ENCODE measurements around the gene LRIT2.
"Not testable (repeated sequence)": the region's sequence is repeated elsewhere in the genome, so short reads cannot be mapped to it uniquely, and the experiment has no call there.

Gene LRIT2

GRCh38 chr10:84191106-84191505, 34.2 kb downstream of the LRIT2 start:
- H3K36me3 Mint-ChIP-seq (ENCODE audit: low read depth), result no peaks in the 10 kb centered on the region
- H3K27ac Mint-ChIP-seq, result no peak overlapping the region
- H3K4me1 Mint-ChIP-seq (ENCODE audit: low read depth), result peaks cover 11% of the 10 kb centered on the region
- peaks cover 19% of the 10 kb centered on the region for H3K27me3 Mint-ChIP-seq
- no peaks in the 10 kb centered on the region for H3K9me3 Mint-ChIP-seq
- H3K4me3 Mint-ChIP-seq, result no peak overlapping the region

DNA sequence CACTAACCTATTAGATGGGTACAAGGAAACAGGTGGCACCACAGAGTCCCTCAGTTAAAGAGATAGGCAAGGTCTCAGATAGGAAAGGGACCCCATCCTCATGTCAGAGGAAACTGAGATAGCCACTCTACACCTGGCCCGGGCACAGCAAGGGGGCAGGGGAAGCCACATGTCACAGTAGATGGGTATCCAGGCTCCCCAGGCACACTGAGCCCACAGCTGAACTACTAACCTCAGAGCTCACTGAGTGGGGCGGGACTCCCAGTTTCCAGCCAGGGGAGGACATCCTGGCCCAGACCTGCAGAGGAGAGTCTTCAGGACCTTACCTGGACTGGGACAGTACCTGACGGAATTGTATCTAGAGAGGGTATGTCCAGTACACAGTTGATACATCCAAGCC, 34.7 kb downstream of the LRIT2 start:
- Mint-ChIP-seq H3K4me1 (ENCODE audit: low read depth) (peaks cover 10% of the 10 kb centered on the region), H3K27ac (no peak overlapping the region), H3K9me3 (no peaks in the 10 kb centered on the region), H3K27me3 (peaks cover 15% of the 10 kb centered on the region), H3K36me3 (ENCODE audit: low read depth) (no peaks in the 10 kb centered on the region), H3K4me3 (no peak overlapping the region)

GRCh38 chr10:84188815-84189214, 36.5 kb downstream of the LRIT2 start:
- no peaks in the 10 kb centered on the region for H3K36me3 Mint-ChIP-seq (ENCODE audit: low read depth)
- no peak overlapping the region for H3K27ac Mint-ChIP-seq
- no peaks in the 10 kb centered on the region for H3K9me3 Mint-ChIP-seq
- peaks cover 6% of the 10 kb centered on the region for H3K4me1 Mint-ChIP-seq (ENCODE audit: low read depth)
- peaks cover 7% of the 10 kb centered on the region for H3K27me3 Mint-ChIP-seq
- no peak overlapping the region for H3K4me3 Mint-ChIP-seq

- no peak overlapping the region for H3K4me3 Mint-ChIP-seq
- no peaks in the 10 kb centered on the region for H3K27me3 Mint-ChIP-seq
- no peaks in the 10 kb centered on the region for H3K9me3 Mint-ChIP-seq
- H3K4me1 Mint-ChIP-seq (ENCODE audit: low read depth), result no peaks in the 10 kb centered on the region
- H3K27ac Mint-ChIP-seq, result no peak overlapping the region
- H3K36me3 Mint-ChIP-seq (ENCODE audit: low read depth), result no peaks in the 10 kb centered on the region
These were observed 39.7 kb downstream of the LRIT2 start for GRCh38 chr10:84185526-84186175.

DNA sequence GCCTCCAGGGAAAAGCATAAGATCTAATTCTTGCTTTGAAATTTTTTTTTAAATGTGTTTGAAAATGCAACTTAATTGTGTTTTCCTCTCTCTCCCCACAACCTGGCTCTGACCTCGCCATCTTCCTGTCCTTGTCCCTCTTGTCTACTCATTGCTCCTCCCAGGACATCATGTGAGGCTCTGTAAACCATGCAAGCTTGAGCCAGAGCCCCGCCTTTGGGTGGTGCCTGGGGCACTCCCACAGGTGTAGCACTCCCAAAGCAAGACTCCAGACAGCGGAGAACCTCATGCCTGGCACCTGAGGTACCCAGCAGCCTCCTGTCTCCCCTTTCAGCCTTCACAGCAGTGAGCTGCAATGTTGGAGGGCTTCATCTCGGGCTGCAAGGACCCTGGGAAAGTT, 40.8 kb downstream of the LRIT2 start:
- no peak overlapping the region for H3K4me3 Mint-ChIP-seq
- H3K9me3 Mint-ChIP-seq, result no peaks in the 10 kb centered on the region
- H3K36me3 Mint-ChIP-seq (ENCODE audit: low read depth), result no peaks in the 10 kb centered on the region
- no peaks in the 10 kb centered on the region for H3K4me1 Mint-ChIP-seq (ENCODE audit: low read depth)
- H3K27ac Mint-ChIP-seq, result no peak overlapping the region
- no peaks in the 10 kb centered on the region for H3K27me3 Mint-ChIP-seq

DNA sequence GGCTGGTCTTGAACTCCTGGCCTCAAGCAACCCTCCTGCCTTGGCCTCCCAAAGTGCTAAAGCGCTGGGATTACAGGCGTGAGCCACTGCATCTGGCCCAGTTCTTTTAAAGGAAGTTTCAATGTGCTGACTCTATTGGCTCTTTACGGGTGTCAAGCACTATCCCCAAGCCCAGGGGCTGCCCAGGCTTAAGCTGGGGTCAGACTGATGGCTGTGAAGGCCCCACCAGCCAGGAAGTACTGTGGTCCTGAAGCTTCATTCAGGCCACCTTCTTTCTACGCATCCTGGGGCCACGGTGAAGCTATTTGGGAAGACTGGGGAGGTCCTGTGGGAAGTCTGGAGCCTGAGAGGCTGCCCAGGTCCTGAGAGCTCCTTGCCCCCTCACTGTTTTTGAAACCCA, 43.7 kb downstream of the LRIT2 start:
- H3K4me1 Mint-ChIP-seq (ENCODE audit: low read depth), result peaks cover 4% of the 10 kb centered on the region
- no peak overlapping the region for H3K27ac Mint-ChIP-seq
- H3K4me3 Mint-ChIP-seq, result no peak overlapping the region
- no peaks in the 10 kb centered on the region for H3K9me3 Mint-ChIP-seq
- no peaks in the 10 kb centered on the region for H3K36me3 Mint-ChIP-seq (ENCODE audit: low read depth)
- H3K27me3 Mint-ChIP-seq, result no peaks in the 10 kb centered on the region

GRCh38 chr10:84180386-84180785, 45.0 kb downstream of the LRIT2 start:
- H3K27me3 Mint-ChIP-seq; H3K9me3 Mint-ChIP-seq; H3K36me3 Mint-ChIP-seq (ENCODE audit: low read depth); H3K4me3 Mint-ChIP-seq; H3K27ac Mint-ChIP-seq; H3K4me1 Mint-ChIP-seq (ENCODE audit: low read depth): not testable (repeated sequence)

DNA sequence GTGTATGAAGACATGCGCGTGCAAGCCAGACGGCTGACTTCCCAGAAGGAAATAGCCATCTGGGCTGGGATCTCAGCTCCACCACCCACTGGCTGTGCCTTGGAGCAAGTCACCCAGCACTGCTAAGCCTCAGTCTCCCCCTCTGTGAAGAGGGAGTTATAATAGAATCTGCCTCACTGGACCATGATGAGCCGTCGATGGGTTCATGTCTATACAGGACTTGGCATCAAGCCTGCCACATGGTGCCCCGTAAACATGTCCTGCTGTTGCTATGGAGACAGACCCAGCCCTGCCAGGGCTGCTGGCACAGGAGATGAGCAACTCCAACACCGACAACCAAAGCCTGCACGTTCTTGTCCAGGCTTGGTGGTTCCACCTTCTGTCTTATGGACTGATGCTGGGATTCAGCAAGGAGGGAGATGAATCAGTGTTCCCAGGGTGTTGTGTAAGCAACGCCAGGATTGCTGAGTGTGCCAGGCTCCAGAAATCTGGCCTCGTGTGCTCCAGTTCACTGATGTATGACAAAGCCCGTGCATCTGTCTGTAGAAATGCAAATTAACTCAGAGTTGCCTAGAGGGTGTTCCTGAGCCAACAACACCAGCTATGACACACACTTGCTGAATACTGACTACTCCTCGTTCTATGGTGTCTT, 46.2 kb downstream of the LRIT2 start:
- H3K9me3 Mint-ChIP-seq, result no peaks in the 10 kb centered on the region
- no peak overlapping the region for H3K27ac Mint-ChIP-seq

GRCh38 chr10:84178160-84178609, 47.2 kb downstream of the LRIT2 start:
- H3K9me3 Mint-ChIP-seq, result no peaks in the 10 kb centered on the region
- H3K27me3 Mint-ChIP-seq, result no peaks in the 10 kb centered on the region
- no peak overlapping the region for H3K27ac Mint-ChIP-seq
- H3K4me1 Mint-ChIP-seq (ENCODE audit: low read depth), result peaks cover 6% of the 10 kb centered on the region
- H3K36me3 Mint-ChIP-seq (ENCODE audit: low read depth), result no peaks in the 10 kb centered on the region
- H3K4me3 Mint-ChIP-seq, result no peak overlapping the region

More for the DNA sequence above, 46.2 kb downstream of the LRIT2 start:
- no peaks in the 10 kb centered on the region for H3K27me3 Mint-ChIP-seq
- H3K36me3 Mint-ChIP-seq (ENCODE audit: low read depth), result no peaks in the 10 kb centered on the region
- peaks cover 6% of the 10 kb centered on the region for H3K4me1 Mint-ChIP-seq (ENCODE audit: low read depth)
- H3K4me3 Mint-ChIP-seq, result no peak overlapping the region

- Mint-ChIP-seq H3K27ac (no peak overlapping the region), H3K27me3 (no peaks in the 10 kb centered on the region), H3K9me3 (no peaks in the 10 kb centered on the region), H3K4me3 (no peak overlapping the region), H3K36me3 (ENCODE audit: low read depth) (no peaks in the 10 kb centered on the region), H3K4me1 (ENCODE audit: low read depth) (peaks cover 10% of the 10 kb centered on the region)
These were observed 47.7 kb downstream of the LRIT2 start for GRCh38 chr10:84177541-84178141.

GRCh38 chr10:84176836-84177474, 48.4 kb downstream of the LRIT2 start:
- no peaks in the 10 kb centered on the region for H3K27me3 Mint-ChIP-seq
- no peaks in the 10 kb centered on the region for H3K9me3 Mint-ChIP-seq
- no peaks in the 10 kb centered on the region for H3K36me3 Mint-ChIP-seq (ENCODE audit: low read depth)
- H3K4me3 Mint-ChIP-seq, result no peak overlapping the region
- peak overlapping the region; percentile 9 for H3K27ac Mint-ChIP-seq
- H3K4me1 Mint-ChIP-seq (ENCODE audit: low read depth), result peaks cover 10% of the 10 kb centered on the region

DNA sequence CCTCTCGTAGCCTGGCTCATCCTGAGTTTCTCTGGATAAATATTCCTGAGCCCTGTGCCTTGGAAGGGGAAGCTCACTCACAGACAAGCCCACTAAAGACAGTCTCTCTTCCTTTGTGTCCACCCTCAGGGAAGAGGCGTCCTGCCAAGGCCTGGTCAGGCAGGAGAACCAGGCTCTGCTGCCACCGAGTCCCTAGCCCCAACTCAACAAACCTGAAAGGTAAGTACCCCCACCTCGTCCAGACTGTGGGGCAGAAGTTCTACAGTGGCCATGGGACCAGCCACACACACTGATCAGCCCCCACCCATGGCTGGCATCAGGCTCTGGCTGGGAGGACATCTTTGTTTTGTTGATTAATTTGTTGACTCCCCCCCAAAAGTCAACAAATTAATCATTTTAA, 49.0 kb downstream of the LRIT2 start:
- Mint-ChIP-seq H3K9me3 (no peaks in the 10 kb centered on the region), H3K27me3 (no peaks in the 10 kb centered on the region), H3K36me3 (ENCODE audit: low read depth) (no peaks in the 10 kb centered on the region), H3K27ac (peak overlapping the region; percentile 9), H3K4me1 (ENCODE audit: low read depth) (peaks cover 10% of the 10 kb centered on the region), H3K4me3 (no peak overlapping the region)

DNA sequence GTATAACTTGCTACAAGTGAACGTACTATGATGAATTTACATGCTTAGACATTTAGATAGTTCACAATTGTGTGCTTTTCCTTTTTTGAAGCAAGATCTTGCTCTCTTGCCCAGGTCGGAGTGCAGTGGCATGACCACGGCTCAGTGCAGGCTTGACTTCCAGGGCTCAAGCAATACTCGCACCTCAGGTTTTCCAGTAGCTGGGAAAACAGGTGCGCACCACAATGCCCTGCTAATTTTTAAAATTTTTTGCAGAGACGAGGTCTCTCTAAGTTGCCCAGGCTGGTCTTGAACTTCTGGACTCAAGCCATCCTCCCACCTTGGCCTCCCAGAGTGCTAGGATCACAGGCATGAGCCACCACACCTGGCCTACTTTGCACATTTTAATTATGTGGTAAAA, 49.9 kb downstream of the LRIT2 start:
- no peak overlapping the region for H3K4me3 Mint-ChIP-seq
- no peak overlapping the region for H3K27ac Mint-ChIP-seq
- H3K27me3 Mint-ChIP-seq, result no peaks in the 10 kb centered on the region
- no peaks in the 10 kb centered on the region for H3K36me3 Mint-ChIP-seq (ENCODE audit: low read depth)
- no peaks in the 10 kb centered on the region for H3K9me3 Mint-ChIP-seq
- H3K4me1 Mint-ChIP-seq (ENCODE audit: low read depth), result peaks cover 10% of the 10 kb centered on the region

DNA sequence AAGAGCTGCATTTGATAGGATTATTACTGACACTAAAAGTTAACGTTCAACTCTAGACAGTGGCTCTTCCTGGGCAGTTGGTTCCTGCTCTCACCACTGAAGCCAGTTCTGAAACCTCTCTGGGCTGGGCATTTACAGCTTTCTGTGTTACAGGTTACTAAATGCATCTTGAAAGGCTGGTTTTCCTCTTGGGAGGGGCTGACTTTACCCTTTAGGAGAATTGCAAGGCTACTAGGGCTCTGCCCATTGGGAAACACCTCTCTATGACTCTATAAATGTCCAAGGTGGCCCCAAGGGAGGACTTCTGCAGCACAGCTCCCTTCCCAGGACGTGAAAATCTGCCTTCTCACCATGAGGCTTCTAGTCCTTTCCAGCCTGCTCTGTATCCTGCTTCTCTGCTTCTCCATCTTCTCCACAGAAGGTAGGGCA, 51.8 kb downstream of the LRIT2 start, which contains the start of gene GPR15LG:
Gene GPR15LG, plus strand, starts transcription at position 301 of the 429 bp plus-strand sequence. Its CDS starts 51 bp downstream, at position 352.
- Mint-ChIP-seq H3K9me3 (no peaks in the 10 kb centered on the region), H3K4me1 (ENCODE audit: low read depth) (peaks cover 10% of the 10 kb centered on the region), H3K4me3 (no peak within 1 kb of the TSS), H3K36me3 (ENCODE audit: low read depth) (no peaks in the 10 kb centered on the region), H3K27me3 (no peaks in the 10 kb centered on the region), H3K27ac (no peak within 1 kb of the TSS)
